ENCODE results near the gene GLI3. TPM values are rescaled to one million over a fixed set of nuclear protein-coding genes. Genes with fewer than 3 reads are reported as not detected.
A peak's percentile ranks its signal among the peaks of the same experiment; 100 is the strongest.

Gene GLI3
- total RNA-seq, 1 donor from 2014 or later = 136 TPM

GRCh38 chr7:42128703-42129102 is 108.3 kb downstream of the GLI3 start:
- Mint-ChIP-seq H3K9me3 (peaks cover 4% of the 10 kb centered on the region), H3K36me3 (ENCODE audit: low read depth) (peaks cover 21% of the 10 kb centered on the region), H3K4me3 (peak overlapping the region; percentile 13), H3K27ac (ENCODE audit: unreplicated experiment) (no peak overlapping the region), H3K4me1 (peaks cover 54% of the 10 kb centered on the region), H3K27me3 (ENCODE audit: low read depth) (no peaks in the 10 kb centered on the region)
- no peak for DNase-seq (ENCODE audit: low read depth, low spot score)
- TF ChIP-seq CTCF (conservative IDR thresholded peaks at IDR 0.05) = peak; percentile 36

- H3K36me3 Mint-ChIP-seq (ENCODE audit: low read depth) = peaks cover 19% of the 10 kb centered on the region
- H3K4me1 Mint-ChIP-seq = peaks cover 47% of the 10 kb centered on the region
- no peak overlapping the region for H3K4me3 Mint-ChIP-seq
- no peak for DNase-seq (ENCODE audit: low read depth, low spot score)
- TF ChIP-seq CTCF (conservative IDR thresholded peaks at IDR 0.05) = no peak
- H3K27me3 Mint-ChIP-seq (ENCODE audit: low read depth) = no peaks in the 10 kb centered on the region
- peaks cover 4% of the 10 kb centered on the region for H3K9me3 Mint-ChIP-seq
- no peak overlapping the region for H3K27ac Mint-ChIP-seq (ENCODE audit: unreplicated experiment)
Observed at GRCh38 chr7:42127232-42127622, 109.8 kb downstream of the GLI3 start.

GRCh38 chr7:42126475-42127231 is 110.4 kb downstream of the GLI3 start:
- TF ChIP-seq CTCF (conservative IDR thresholded peaks at IDR 0.05) = no peak
- H3K9me3 Mint-ChIP-seq = peaks cover 4% of the 10 kb centered on the region
- H3K27me3 Mint-ChIP-seq (ENCODE audit: low read depth) = no peaks in the 10 kb centered on the region
- no peak overlapping the region for H3K27ac Mint-ChIP-seq (ENCODE audit: unreplicated experiment)
- DNase-seq (ENCODE audit: low read depth, low spot score) = no peak
- peak overlapping the region; percentile 13 for H3K4me3 Mint-ChIP-seq
- H3K36me3 Mint-ChIP-seq (ENCODE audit: low read depth) = peaks cover 19% of the 10 kb centered on the region
- H3K4me1 Mint-ChIP-seq = peaks cover 50% of the 10 kb centered on the region

- Mint-ChIP-seq H3K27me3 (ENCODE audit: low read depth) (no peaks in the 10 kb centered on the region), H3K4me3 (peak overlapping the region; percentile 8), H3K9me3 (peaks cover 3% of the 10 kb centered on the region), H3K36me3 (ENCODE audit: low read depth) (peaks cover 9% of the 10 kb centered on the region), H3K27ac (ENCODE audit: unreplicated experiment) (peak overlapping the region; percentile 3), H3K4me1 (peaks cover 60% of the 10 kb centered on the region)
- no peak for DNase-seq (ENCODE audit: low read depth, low spot score)
- TF ChIP-seq CTCF (conservative IDR thresholded peaks at IDR 0.05) = no peak
Observed at GRCh38 chr7:42125321-42125720, 111.7 kb downstream of the GLI3 start.

GRCh38 chr7:42123716-42124115 is 113.3 kb downstream of the GLI3 start:
- Mint-ChIP-seq H3K4me1 (peaks cover 74% of the 10 kb centered on the region), H3K9me3 (no peaks in the 10 kb centered on the region), H3K4me3 (no peak overlapping the region), H3K36me3 (ENCODE audit: low read depth) (peaks cover 5% of the 10 kb centered on the region), H3K27me3 (ENCODE audit: low read depth) (no peaks in the 10 kb centered on the region), H3K27ac (ENCODE audit: unreplicated experiment) (no peak overlapping the region)
- DNase-seq (ENCODE audit: low read depth, low spot score) = no peak
- TF ChIP-seq CTCF (conservative IDR thresholded peaks at IDR 0.05) = no peak

Measured in neural crest cell (in vitro differentiated cells).